Fibroblast of skin of back (primary cell): Measurements from ENCODE around the gene NOXO1.

Experiments
- DNase-seq: peaks from one replicate; pipeline ENCODE4 v3.0.0-alpha.2; 2013

Gene NOXO1

DNA sequence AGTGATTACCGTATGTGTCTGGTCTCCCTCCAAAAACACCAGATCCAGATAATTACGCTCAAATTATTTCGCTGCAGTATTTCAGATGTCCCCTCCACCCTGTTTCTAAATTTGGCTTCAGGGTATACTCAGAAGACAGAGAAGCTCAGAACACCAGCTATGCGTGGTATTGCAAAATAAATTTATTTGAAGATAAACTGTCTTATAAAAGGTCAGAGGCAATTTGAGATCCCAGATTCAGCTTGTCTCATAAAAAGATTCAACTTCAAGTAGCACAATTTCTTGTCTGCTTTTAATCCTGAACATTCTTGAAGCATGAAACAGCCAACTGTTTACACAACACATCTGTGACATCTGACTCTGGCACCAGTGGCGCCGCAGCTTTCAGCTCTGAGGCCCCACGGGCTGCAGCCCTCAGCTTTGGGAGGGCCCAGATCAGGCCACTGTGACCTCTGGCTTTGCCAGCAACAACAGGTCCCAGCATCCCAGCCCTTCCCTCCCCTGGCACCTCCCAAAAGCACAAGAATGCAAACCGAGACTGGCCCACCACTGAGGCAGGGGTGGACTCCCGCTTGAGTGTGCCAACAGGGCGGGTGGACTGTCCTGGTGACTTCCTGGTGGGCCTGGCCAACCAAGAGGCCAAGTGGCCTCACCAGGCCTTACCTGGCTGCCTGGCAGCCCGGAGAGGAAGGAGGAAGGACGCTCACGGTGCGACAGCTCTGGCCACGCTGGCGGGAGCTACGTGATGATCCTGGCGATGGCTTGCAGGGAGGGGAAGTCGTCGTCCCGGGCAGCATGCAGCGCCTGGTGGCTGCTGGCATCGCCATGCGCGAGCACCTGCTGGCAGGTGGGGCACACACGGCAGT lies 16.5 kb upstream of the NOXO1 start:
- DNase-seq: no peak

DNA sequence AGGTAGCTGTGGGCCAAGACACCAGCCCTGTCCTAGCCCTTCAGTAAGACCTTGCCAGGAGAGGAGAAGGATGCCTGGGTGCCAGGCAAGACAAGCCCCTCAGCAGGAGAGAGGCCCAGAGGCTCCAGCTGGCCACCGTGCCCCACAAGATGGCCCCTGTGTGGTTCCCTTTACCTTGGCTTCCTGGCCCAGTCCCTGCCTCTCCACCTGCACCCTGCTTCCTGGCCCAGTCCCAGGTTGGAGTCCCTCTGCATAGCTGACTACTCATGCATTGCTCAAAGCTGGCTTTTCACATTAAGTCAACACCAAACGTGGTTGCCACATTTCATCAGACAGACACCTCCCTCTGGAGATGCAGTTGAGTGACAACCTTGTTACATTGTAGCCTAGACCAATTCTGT lies 12.5 kb upstream of the NOXO1 start:
- peak; percentile 30 for DNase-seq

GRCh38 chr16:1992704-1993317 lies 11.5 kb upstream of the NOXO1 start:
- no peak for DNase-seq

DNA sequence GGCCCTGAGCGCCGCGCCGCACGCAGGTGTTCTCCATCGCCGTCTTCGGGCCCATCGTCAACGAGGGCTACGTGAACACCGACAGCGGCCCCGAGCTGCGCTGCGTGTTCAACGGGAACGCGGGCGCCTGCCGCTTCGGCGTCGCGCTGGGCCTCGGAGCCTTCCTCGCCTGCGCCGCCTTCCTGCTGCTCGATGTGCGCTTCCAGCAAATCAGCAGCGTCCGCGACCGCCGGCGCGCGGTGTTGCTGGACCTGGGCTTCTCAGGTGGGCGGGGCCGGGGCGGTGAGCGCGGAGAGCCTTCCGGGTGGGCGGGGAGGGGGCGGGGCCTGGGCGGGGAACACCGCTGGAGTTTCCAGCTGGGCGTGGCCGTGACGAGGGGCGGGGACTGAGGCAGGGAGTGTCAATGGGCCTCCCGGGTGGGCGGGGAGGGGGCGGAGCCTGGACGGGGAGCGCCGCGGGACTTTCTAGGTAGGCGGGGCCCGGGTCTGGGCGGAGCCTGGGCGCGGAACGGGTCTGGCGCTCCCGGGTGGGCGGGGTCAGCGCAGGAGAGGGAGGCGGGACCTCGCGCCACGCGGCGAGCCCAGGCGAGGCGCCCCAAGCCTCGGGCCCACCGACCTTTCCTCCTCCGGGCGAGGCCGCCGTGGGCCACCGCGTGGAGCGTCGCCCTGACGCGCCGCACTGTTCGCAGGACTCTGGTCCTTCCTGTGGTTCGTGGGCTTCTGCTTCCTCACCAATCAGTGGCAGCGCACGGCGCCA lies 10.9 kb upstream of the NOXO1 start:
- peak; percentile 89 for DNase-seq

GRCh38 chr16:1991588-1991947 lies 10.3 kb upstream of the NOXO1 start:
- DNase-seq: no peak

DNA sequence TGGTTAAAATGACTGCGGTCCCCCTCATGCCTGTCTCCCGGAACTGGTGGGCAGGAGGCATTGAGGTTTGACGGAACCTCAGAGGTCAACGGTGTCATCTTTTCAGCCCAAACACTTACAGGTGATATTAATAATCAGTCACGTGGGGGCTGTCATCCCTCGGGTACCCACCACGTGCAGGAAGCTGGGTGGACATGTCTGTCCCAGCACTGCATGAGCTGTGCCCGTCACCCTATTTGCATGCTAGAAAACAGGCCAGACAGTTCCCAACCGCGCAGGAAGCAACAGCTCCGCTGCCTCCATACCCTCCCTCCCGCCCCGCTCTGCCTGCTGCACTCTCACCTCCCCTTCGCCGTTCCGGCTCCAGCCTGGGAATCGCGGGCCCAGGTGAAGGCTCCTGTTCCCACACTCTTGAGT lies 9.9 kb upstream of the NOXO1 start:
- no peak for DNase-seq

GRCh38 chr16:1990351-1991134 lies 9.3 kb upstream of the NOXO1 start:
- no peak for DNase-seq

- no peak for DNase-seq
These were observed 8.8 kb upstream of the NOXO1 start for GRCh38 chr16:1990101-1990350.

GRCh38 chr16:1989209-1990100 lies 8.2 kb upstream of the NOXO1 start, which contains the start of gene SYNGR3:
SYNGR3 (plus strand) TSS chr16:1989970; CDS start chr16:1990103, 133 bp downstream.
- no peak for DNase-seq

GRCh38 chr16:1987198-1987597 lies 5.9 kb upstream of the NOXO1 start:
- DNase-seq: no peak

GRCh38 chr16:1985466-1986150 lies 4.3 kb upstream of the NOXO1 start:
- no peak for DNase-seq

GRCh38 chr16:1984347-1985225 lies 3.3 kb upstream of the NOXO1 start:
- DNase-seq: no peak

GRCh38 chr16:1983544-1984346 lies 2.5 kb upstream of the NOXO1 start, which contains the start of gene GFER:
GFER (plus strand) TSS chr16:1984193; CDS start chr16:1984219, 26 bp downstream.
- DNase-seq: peak; percentile 92

DNA sequence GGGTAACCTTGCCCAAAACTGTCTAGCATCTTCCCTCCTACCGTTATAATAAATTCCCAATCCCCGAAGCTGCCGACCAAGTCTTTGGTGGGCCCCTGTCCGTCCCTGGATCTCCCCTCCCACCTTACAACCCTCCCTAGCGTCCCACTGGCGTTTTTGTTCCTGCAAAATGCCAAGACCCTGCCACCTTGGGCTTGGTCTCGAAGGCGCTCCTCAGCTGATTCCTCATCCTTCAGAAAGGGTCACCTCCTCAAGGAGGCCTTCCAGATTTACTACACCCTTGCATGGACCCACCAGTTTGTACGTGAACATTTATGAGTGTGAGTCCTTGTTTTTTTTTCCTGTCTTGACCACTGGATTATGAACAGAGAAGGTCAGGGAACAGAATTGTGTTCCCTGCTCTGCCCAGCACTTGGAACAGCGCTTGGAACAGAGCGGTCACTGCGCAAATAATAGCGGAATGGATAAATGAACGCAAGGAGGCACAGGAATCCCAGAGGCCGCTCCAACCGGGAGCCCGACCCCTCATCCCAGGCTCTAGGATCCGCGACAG lies 1.8 kb upstream of the NOXO1 start:
- DNase-seq: no peak

- DNase-seq: no peak
These were observed 754 bp upstream of the NOXO1 start for GRCh38 chr16:1982013-1982433.

GRCh38 chr16:1980770-1981087 lies 540 bp downstream of the NOXO1 start:
- no peak for DNase-seq

- no peak for DNase-seq
These were observed 1.1 kb downstream of the NOXO1 start for GRCh38 chr16:1980030-1980769.
